Upper lobe of left lung (tissue), 4 donors: Measurements from ENCODE around the gene CTXN3.

Experiments
- CTCF ChIP-seq, 6 experiments: fragments of 450-650 bp in 4 of 6; fragments of 200-600 bp in 2 of 6; sonication (generic) in 2 of 6; IDR thresholded peaks; one replicate each; pipeline ENCODE4 v1.5.1; 2016 to 2019; ENCODE audit warnings: antibody characterized with exemption in 6 of 6
- EP300 ChIP-seq, 4 donors: sonication (generic); formaldehyde crosslinking; IDR thresholded peaks; one replicate each; pipeline ENCODE4 v1.5.1; 2017; ENCODE audit warnings: antibody characterized with exemption in 4 of 4, control low read depth in 2 of 4
- POLR2A ChIP-seq, 4 donors: fragments of 450-650 bp; IDR thresholded peaks; one replicate each; pipeline ENCODE4 v1.5.1; 2016 to 2017; ENCODE audit warnings: antibody characterized with exemption in 4 of 4, mild to moderate bottlenecking in 2 of 4
- POLR2AphosphoS5 ChIP-seq, 2 donors: sonication (generic); formaldehyde crosslinking; IDR thresholded peaks; one replicate each; pipeline ENCODE4 v1.5.1; 2017; ENCODE audit warnings: antibody characterized with exemption in 2 of 2

- no peak for TF ChIP-seq CTCF (IDR thresholded peaks at IDR 0.05)
- no peak for TF ChIP-seq POLR2A (IDR thresholded peaks at IDR 0.05)
- TF ChIP-seq EP300 (IDR thresholded peaks at IDR 0.05): no peak
- TF ChIP-seq POLR2AphosphoS5 (IDR thresholded peaks at IDR 0.05): no peak
These were observed 4.2 kb downstream of the CTXN3 start for GRCh38 chr5:127652952-127653611.
